Mesodermal cell (in vitro differentiated cells): ENCODE results near the gene ETV4.

Source experiments
- H3K27ac ChIP-seq: 2 replicates; pipeline ENCODE4 v1.7.0; 2013; ENCODE audit warnings: mild to moderate bottlenecking, low read depth, low read length, moderate library complexity; ENCODE audit not compliant: severe bottlenecking
- H3K36me3 ChIP-seq: 2 replicates; pipeline ENCODE4 v1.7.1; 2013; ENCODE audit warnings: mild to moderate bottlenecking, low read length, moderate library complexity; ENCODE audit not compliant: control insufficient read depth, insufficient read depth
- H3K4me1 ChIP-seq: one replicate; pipeline ENCODE4 v1.7.1; 2013; ENCODE audit warnings: mild to moderate bottlenecking, low read length; ENCODE audit not compliant: insufficient read depth, control insufficient read depth, poor library complexity, severe bottlenecking
- H3K4me3 ChIP-seq: 2 replicates; pipeline ENCODE4 v1.7.0; 2013; ENCODE audit warnings: low read length, control low read depth, mild to moderate bottlenecking; ENCODE audit not compliant: insufficient read depth, poor library complexity, severe bottlenecking; ENCODE audit errors: extremely low read depth
- H3K9me3 ChIP-seq: 2 replicates; pipeline ENCODE4 v1.7.1; 2013; ENCODE audit warnings: mild to moderate bottlenecking, low read length, moderate library complexity; ENCODE audit not compliant: control insufficient read depth
- WGBS, 2 experiments: methylation state at CpG; one replicate each; pipeline ENCODE4 v1.1.5; 2013; ENCODE audit warnings: missing lambda C conversion rate in 2 of 2; ENCODE audit not compliant: insufficient coverage in 2 of 2; 5-methylcytosine and 5-hydroxymethylcytosine counted together

The ETV4 gene

GRCh38 chr17:43554857-43555256 is 8.7 kb upstream of the ETV4 start:
- no peak overlapping the region for H3K27ac ChIP-seq
- H3K36me3 ChIP-seq = no peaks in the 10 kb centered on the region
- no peak overlapping the region for H3K4me3 ChIP-seq
- no peaks in the 10 kb centered on the region for H3K9me3 ChIP-seq
- H3K4me1 ChIP-seq = peaks cover 10% of the 10 kb centered on the region
- 19 to 20% methylated on average over 2 to 4 of the region's 6 CpGs for WGBS, 2 experiments

DNA sequence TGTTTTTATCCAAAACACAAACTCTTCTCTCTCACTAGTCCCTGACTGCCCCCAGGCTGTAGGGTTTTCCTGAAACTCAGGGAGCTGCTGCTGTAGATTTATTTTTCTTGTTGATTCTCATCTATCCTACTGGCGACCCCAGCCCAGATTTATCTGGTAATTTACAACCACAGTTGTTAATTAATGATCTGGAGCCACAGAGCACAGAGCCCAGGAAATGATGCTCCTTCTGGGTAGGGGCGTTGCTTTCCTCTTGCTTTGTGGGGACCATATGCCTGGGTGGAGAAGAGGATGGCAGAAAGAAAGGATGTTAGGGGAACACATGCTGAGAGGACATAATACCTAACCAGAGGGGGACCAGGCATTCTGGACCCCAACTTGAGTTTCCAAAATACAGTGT is 7.4 kb upstream of the ETV4 start:
- H3K36me3 ChIP-seq = no peaks in the 10 kb centered on the region
- H3K4me1 ChIP-seq = peaks cover 9% of the 10 kb centered on the region
- 33% methylated on average over 1 of the region's 2 CpGs; no CpG with 5 or more reads in 1 of the 2 experiments for WGBS, 2 experiments
- H3K9me3 ChIP-seq = no peaks in the 10 kb centered on the region
- H3K27ac ChIP-seq = no peak overlapping the region
- H3K4me3 ChIP-seq = no peak overlapping the region

GRCh38 chr17:43552229-43552837 is 6.2 kb upstream of the ETV4 start:
- no peak overlapping the region for H3K4me3 ChIP-seq
- 86 to 97% methylated on average over 4 to 7 of the region's 8 CpGs for WGBS, 2 experiments
- H3K9me3 ChIP-seq = no peaks in the 10 kb centered on the region
- H3K4me1 ChIP-seq = peaks cover 17% of the 10 kb centered on the region
- H3K36me3 ChIP-seq = no peaks in the 10 kb centered on the region
- no peak overlapping the region for H3K27ac ChIP-seq

DNA sequence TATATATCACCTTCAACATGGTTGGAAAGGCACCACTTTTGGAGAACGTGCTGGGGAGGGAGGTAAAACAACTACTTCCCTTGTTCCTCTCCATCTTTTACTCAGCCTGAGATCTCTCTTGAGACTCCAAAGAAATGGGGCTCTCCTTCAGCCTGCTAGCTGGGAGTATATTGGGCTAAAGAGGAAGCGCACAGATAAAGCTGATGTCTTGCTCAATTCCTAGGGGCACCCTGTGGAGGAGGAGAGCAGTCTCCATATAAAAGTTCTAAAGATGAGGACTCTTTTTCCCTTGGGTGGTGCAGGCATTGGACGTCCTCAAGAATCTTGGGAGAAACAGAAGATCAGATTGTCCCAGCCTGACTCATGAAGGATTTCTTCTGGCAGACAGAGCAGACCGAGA is 4.6 kb upstream of the ETV4 start:
- 90 to 93% methylated on average over 3 of the region's 4 CpGs for WGBS, 2 experiments
- H3K4me3 ChIP-seq = no peak overlapping the region
- no peaks in the 10 kb centered on the region for H3K36me3 ChIP-seq
- no peak overlapping the region for H3K27ac ChIP-seq
- no peaks in the 10 kb centered on the region for H3K9me3 ChIP-seq
- H3K4me1 ChIP-seq = peaks cover 23% of the 10 kb centered on the region

GRCh38 chr17:43549496-43549895 is 3.4 kb upstream of the ETV4 start:
- no peak overlapping the region for H3K4me3 ChIP-seq
- WGBS, 2 experiments = 80 to 92% methylated on average over 2 to 5 of the region's 5 CpGs
- peaks cover 20% of the 10 kb centered on the region for H3K4me1 ChIP-seq
- H3K36me3 ChIP-seq = no peaks in the 10 kb centered on the region
- no peaks in the 10 kb centered on the region for H3K9me3 ChIP-seq
- H3K27ac ChIP-seq = no peak overlapping the region

- no peaks in the 10 kb centered on the region for H3K36me3 ChIP-seq
- H3K4me1 ChIP-seq = peaks cover 24% of the 10 kb centered on the region
- H3K27ac ChIP-seq = no peak overlapping the region
- 67 to 83% methylated on average over 1 of the region's 3 CpGs for WGBS, 2 experiments
- H3K4me3 ChIP-seq = no peak overlapping the region
- no peaks in the 10 kb centered on the region for H3K9me3 ChIP-seq
These were observed 2.7 kb upstream of the ETV4 start for GRCh38 chr17:43548689-43549379.

DNA sequence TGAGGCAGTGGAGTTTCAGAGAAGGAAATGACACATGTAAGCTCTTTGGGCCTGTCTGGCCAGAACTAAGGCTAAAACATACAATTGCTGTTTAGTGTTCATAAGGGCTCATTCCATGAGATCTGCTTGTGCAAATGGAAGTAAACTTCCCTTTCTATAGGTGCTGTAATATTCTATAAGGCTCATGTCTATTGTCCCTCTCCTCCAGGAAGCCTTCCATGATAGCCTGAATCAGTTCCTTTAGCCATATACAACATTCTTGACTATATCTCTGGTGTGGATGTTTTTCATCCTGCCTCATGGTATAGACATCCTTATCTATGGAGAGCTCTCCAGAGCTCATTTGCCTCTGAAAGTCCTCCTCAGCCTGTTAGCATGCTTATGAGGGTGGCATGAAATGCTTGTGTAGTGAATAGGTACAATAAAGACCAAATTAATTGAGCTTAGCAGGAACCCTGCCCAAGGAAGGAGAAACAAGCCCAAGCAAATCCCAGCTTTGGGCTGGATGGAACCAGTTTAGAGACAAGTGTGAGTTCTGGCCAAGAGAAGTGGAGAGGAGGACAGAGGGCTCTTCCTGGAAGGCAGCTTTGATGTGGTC is 1.6 kb upstream of the ETV4 start:
- Histone ChIP-seq H3K4me3 (no peak overlapping the region), H3K36me3 (peaks cover under 1% of the 10 kb centered on the region), H3K4me1 (peaks cover 33% of the 10 kb centered on the region), H3K9me3 (no peaks in the 10 kb centered on the region), H3K27ac (no peak overlapping the region)

GRCh38 chr17:43547189-43547550 is 1.0 kb upstream of the ETV4 start:
- H3K27ac ChIP-seq = no peak overlapping the region
- peak overlapping the region; percentile 61 for H3K4me3 ChIP-seq
- 68 to 78% methylated on average over 1 to 2 of the region's 2 CpGs for WGBS, 2 experiments
- peaks cover 6% of the 10 kb centered on the region for H3K36me3 ChIP-seq
- H3K4me1 ChIP-seq = peaks cover 38% of the 10 kb centered on the region
- no peaks in the 10 kb centered on the region for H3K9me3 ChIP-seq

DNA sequence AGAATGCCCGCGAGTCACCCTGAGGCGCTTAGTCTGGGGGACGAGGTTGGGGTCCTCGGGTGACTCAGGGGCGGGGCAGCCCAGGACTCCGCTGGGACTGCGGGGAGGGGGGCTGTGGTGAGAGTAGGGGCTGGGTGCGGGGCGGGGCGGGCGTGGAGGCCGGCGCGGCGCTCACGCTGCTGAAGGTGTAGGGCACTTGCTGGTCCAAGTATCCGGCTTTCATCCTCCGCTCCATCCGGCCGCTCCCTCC is 832 bp downstream of the ETV4 start:
- no peaks in the 10 kb centered on the region for H3K9me3 ChIP-seq
- peak overlapping the region; percentile 89 for H3K27ac ChIP-seq
- peak overlapping the region; percentile 61 for H3K4me3 ChIP-seq
- 0% methylated on average over 4 to 7 of the region's 21 CpGs for WGBS, 2 experiments
- peaks cover 50% of the 10 kb centered on the region for H3K4me1 ChIP-seq
- peaks cover 7% of the 10 kb centered on the region for H3K36me3 ChIP-seq

DNA sequence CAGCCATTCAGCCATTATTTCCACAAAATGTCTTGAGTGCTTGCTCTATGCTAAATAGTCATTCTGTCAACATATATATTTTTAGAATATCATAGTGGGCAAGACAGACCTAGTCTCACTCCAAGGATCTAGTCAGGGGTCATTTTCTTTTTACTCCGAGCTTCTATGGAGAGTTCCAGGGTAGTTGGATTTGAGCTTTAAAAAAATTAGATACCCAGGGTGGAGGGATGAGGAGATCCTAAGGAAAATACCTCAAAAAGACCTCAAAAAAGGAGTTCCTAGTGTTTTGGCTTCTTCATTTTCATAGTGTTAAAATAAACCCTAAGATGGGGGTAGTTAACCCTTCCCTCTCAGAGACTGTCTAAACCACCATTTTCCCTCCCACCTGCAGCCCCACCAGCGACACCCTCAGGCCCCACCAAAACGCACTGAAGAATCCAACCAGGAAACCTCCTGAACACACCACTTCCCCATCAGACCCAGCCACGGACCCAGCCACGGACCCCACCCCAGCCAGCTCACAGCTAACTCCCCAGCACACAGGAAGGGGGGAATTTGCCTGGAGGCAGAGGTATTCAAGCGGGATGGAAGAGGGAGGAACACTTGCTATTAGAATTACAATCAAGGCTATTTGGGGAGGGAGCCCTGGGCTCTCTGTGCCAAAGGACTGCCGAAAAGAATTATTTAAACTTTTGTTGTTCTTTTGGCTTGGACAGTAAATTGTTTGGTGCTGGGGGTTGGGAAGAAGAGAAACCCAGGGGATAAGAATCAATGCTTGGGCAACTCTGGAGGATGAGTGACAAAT is 2.2 kb downstream of the ETV4 start:
- peaks cover 50% of the 10 kb centered on the region for H3K4me1 ChIP-seq
- WGBS, 2 experiments = 9 to 14% methylated on average over 2 to 3 of the region's 7 CpGs
- H3K36me3 ChIP-seq = peaks cover 7% of the 10 kb centered on the region
- peak overlapping the region; percentile 61 for H3K4me3 ChIP-seq
- H3K9me3 ChIP-seq = no peaks in the 10 kb centered on the region
- no peak overlapping the region for H3K27ac ChIP-seq

DNA sequence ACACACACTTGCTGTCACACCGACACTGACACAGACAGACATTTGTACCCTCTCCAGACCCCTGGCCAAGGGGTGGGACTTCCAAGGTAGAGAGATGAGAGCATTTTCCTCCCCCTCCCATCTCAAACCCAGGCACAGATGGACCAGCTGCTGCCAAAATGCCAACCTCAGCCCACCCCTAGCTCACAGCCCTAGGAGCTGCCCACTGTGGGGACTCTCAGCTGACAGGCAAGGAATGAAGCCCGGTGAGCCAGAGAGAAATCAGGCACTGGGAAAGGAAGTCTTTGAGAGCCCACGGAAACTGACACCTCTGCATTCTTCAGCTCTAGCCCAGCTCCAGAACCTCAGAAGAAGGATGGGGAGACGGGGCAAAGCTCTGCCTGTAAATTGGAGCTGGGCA is 2.8 kb downstream of the ETV4 start:
- peak overlapping the region; percentile 61 for H3K4me3 ChIP-seq
- H3K36me3 ChIP-seq = peaks cover 9% of the 10 kb centered on the region
- H3K4me1 ChIP-seq = peaks cover 50% of the 10 kb centered on the region
- no peak overlapping the region for H3K27ac ChIP-seq
- no peaks in the 10 kb centered on the region for H3K9me3 ChIP-seq
- WGBS, 2 experiments = 21 to 40% methylated on average over 1 to 3 of the region's 4 CpGs
